Right atrium auricular region (tissue), 2 donors: ENCODE results near the gene NUP62. TPM values are rescaled to one million over a fixed set of nuclear protein-coding genes. Genes with fewer than 3 reads are reported as not detected.

Source experiments
- DNase-seq: peaks from one replicate; pipeline ENCODE4 v3.0.0-alpha.2; 2019; ENCODE audit warnings: low spot score
- H3K27ac ChIP-seq, 2 donors: fragments of 200-600 bp; sonication (generic); 1 replicate in 1 of 2; 2 replicates in 1 of 2; pipeline ENCODE4 v1.5.1; 2016 to 2019
- H3K27me3 ChIP-seq, 2 donors: fragments of 200-600 bp; sonication (generic); one replicate each; pipeline versions ENCODE4 v1.5.1 to v1.6.0; 2017 to 2019
- H3K36me3 ChIP-seq: fragments of 200-600 bp; sonication (generic); one replicate; pipeline ENCODE4 v1.5.1; 2016
- H3K4me1 ChIP-seq, 2 donors: fragments of 200-600 bp; sonication (generic); one replicate each; pipeline versions ENCODE4 v1.5.1 to v1.6.0; 2017 to 2019
- H3K4me3 ChIP-seq, 2 donors: fragments of 200-600 bp; sonication (generic); 1 replicate in 1 of 2; 2 replicates in 1 of 2; pipeline ENCODE4 v1.5.1; 2017 to 2019; ENCODE audit warnings: mild to moderate bottlenecking in 1 of 2, moderate library complexity in 1 of 2
- H3K9me3 ChIP-seq, 2 donors: fragments of 200-600 bp; sonication (generic); one replicate each; pipeline ENCODE4 v1.5.1; 2019
- total RNA-seq, 2 donors: library from RNA; depleted of rRNA; stranded (reverse); fragments of >200 nt; gene quantifications; one replicate each; pipeline ENCODE4 v1.1.0, GENCODE V29; 2016
- TF ChIP-seq, protein P1 (sequence below), 2 donors: fragments of 200-600 bp; sonication (generic); IDR thresholded peaks; one replicate each; pipeline ENCODE4 v1.5.1; 2019; ENCODE audit warnings: antibody characterized with exemption in 2 of 2

The NUP62 gene
- total RNA-seq, 2 donors from 2014 or later, result 23.5 to 32.6 TPM

DNA sequence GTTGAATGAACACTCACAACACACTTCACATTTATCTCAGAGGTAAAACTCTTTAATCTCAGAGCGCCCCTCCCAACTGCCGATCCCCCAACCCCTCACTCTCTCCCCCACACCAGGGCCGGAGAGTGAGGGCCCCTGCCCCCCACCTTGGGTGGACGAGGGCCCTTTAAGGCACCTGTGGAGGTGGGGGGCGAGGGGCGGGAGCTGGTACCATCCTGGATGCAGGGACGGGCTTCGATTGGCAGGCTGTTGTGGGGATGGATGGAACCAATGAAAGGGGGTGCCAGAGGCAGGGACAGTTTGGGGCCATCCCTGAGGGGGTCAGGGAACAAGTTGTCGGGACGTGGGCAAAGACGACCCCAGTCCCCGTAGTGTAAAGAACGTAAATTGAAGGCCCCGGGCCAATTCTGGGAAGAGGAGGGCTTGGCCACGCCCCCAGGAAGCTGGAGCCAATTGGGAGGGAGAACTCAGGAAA is 60.3 kb downstream of the NUP62 start:
- Histone ChIP-seq H3K4me3 (peak overlapping the region; percentile 18 to 51), H3K27me3 (no peaks in the 10 kb centered on the region), H3K36me3 (peaks cover 16% of the 10 kb centered on the region), H3K9me3 (no peaks in the 10 kb centered on the region), H3K27ac (peak overlapping the region; percentile 90 to 96), H3K4me1 (peaks cover 0 to 53% of the 10 kb centered on the region in 2 donors)
- TF ChIP-seq, protein P1, sequence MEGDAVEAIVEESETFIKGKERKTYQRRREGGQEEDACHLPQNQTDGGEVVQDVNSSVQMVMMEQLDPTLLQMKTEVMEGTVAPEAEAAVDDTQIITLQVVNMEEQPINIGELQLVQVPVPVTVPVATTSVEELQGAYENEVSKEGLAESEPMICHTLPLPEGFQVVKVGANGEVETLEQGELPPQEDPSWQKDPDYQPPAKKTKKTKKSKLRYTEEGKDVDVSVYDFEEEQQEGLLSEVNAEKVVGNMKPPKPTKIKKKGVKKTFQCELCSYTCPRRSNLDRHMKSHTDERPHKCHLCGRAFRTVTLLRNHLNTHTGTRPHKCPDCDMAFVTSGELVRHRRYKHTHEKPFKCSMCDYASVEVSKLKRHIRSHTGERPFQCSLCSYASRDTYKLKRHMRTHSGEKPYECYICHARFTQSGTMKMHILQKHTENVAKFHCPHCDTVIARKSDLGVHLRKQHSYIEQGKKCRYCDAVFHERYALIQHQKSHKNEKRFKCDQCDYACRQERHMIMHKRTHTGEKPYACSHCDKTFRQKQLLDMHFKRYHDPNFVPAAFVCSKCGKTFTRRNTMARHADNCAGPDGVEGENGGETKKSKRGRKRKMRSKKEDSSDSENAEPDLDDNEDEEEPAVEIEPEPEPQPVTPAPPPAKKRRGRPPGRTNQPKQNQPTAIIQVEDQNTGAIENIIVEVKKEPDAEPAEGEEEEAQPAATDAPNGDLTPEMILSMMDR (IDR thresholded peaks at IDR 0.05), result no peak
- no peak for DNase-seq

DNA sequence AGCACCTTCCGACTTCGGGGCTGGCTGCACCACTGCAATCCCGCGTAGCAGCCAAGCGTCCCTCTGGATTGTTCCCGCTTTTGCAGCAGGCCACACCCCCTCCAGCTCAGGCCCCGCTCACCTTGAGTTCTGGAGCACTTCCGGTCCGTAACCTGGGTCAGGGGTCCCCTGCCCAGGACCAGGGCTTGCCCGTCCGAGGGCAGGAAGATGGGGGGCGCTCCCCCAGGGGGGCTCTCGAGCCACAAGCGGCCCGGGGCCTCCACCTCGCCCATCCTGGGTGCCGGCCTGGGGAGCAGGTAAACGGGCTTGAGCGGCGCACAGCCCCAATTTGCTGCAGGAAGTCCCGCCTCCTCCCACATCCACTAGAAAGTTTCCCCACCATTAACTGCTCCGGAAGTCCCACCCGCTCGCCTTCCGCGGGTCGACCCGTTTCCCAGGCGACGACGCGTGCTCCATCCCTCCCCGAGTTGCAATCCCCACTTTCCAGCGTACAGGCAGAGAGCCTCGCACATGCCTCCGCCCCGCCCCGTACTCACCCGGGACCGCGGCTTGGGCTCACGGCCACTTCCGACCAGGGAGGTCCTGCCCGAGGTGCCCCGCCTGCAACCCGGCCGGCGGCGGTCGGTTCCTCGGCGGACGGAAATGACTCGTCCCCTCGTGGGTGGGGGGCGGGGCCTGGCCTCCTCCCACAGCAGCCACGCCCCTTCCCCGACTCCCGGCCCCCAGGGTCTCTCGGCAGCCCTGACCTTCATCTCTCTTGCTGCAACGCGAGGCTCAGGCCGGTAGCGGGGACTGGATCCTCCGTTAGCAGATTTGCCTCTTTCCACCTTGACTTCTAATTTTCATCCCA is 62.1 kb downstream of the NUP62 start, which contains the start of gene PNKP:
PNKP (minus strand) TSS at position 644 of the 850 bp plus-strand sequence; CDS start at position 272, 372 bp downstream.
- H3K9me3 ChIP-seq, result no peaks in the 10 kb centered on the region
- TF ChIP-seq, protein P1 (IDR thresholded peaks at IDR 0.05), result no peak
- peaks cover 0 to 53% of the 10 kb centered on the region in 2 donors for H3K4me1 ChIP-seq
- H3K4me3 ChIP-seq, result peak within 1 kb of the TSS; percentile 79 to 87
- peak; percentile 93 for DNase-seq
- H3K36me3 ChIP-seq, result peaks cover 28% of the 10 kb centered on the region
- no peaks in the 10 kb centered on the region for H3K27me3 ChIP-seq
- H3K27ac ChIP-seq, result peak within 1 kb of the TSS; percentile 90 to 96

DNA sequence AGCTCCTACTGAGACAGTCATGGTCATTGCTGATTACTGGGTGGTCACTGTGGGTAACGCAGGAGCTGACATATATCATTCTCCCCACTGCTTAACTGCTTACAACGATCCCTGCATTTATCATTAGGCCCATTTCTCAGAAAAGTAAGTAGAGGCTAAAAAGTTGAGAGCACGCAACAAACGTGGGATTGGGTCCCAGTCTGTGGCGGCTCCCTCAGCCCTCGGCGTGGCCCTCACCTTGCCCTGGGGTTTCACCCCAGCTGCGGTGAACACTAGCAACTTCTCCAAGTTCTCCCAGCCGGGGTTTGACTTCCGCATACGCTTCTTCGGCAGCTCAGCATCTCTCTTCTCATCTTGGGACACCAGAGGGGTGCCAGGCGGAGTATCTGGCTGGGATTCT is 64.4 kb downstream of the NUP62 start:
- Histone ChIP-seq H3K27ac (peak overlapping the region in 1 of 2 donors; percentile 55), H3K4me1 (peaks cover 0 to 53% of the 10 kb centered on the region in 2 donors), H3K9me3 (no peaks in the 10 kb centered on the region), H3K36me3 (peaks cover 42% of the 10 kb centered on the region), H3K27me3 (no peaks in the 10 kb centered on the region), H3K4me3 (no peak overlapping the region)
- TF ChIP-seq, protein P1 (IDR thresholded peaks at IDR 0.05), result no peak
- DNase-seq, result no peak

DNA sequence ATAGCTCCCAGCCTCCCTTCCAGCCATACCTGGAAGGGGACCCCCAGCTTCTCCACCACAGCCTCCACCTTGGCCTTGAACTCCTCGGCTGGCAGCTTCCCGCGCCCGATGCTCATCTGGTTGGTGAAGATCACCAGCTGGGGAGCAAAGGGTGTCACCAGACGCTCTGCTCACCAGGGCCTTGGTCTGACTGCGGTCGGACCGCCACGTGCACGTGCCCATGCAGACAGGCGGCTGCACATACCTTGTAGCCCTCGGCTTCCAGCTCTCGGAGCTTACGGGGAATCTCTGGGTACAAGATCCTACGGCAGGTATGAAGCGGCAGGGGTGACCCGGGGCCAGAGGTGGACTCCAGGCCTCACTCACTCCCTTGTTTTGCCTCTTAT is 65.4 kb downstream of the NUP62 start:
- Histone ChIP-seq H3K4me1 (peaks cover 0 to 49% of the 10 kb centered on the region in 2 donors), H3K4me3 (no peak overlapping the region), H3K27ac (no peak overlapping the region), H3K9me3 (no peaks in the 10 kb centered on the region), H3K27me3 (no peaks in the 10 kb centered on the region), H3K36me3 (peaks cover 51% of the 10 kb centered on the region)
- DNase-seq, result no peak
- TF ChIP-seq, protein P1 (IDR thresholded peaks at IDR 0.05), result no peak

DNA sequence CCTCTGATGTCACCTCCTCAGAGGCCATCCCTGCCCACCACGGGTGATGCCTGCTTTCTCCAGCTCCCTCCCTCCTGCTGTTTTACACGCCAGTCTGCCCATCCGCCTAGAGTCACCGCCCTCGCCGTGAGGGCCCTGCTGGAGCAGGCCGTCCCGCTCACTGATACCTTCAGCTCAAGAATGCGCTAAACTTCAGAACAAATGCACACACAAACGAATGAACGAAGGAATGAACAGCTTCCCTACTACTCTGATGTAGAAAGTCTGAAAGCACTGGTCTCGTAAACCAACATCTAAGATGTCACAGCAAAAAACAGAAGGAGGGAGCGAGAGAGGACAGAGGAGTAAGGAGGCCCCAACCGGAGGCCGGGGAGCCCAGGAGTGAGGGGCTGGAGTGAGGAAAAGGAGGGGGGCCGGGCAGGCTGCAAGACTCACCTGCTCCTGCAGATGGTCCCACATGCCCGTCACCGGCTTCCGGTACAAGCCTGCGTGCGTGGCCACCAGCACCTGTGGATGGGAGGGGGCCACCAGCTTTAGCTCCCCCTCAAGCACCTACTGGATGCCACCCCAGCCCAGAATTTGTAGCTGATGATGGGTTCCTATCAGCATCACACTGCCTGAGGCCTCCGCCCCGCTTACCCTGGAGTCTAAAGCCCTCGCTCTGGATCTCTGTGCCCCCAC is 65.9 kb downstream of the NUP62 start:
- H3K4me1 ChIP-seq, result peaks cover 0 to 43% of the 10 kb centered on the region in 2 donors
- DNase-seq, result no peak
- H3K36me3 ChIP-seq, result peaks cover 56% of the 10 kb centered on the region
- TF ChIP-seq, protein P1 (IDR thresholded peaks at IDR 0.05), result no peak
- H3K27ac ChIP-seq, result no peak overlapping the region
- no peak overlapping the region for H3K4me3 ChIP-seq
- no peaks in the 10 kb centered on the region for H3K27me3 ChIP-seq
- H3K9me3 ChIP-seq, result no peaks in the 10 kb centered on the region
